IPS-18c (cell line): ENCODE results near the gene UFD1.
A peak's percentile ranks its signal among the peaks of the same experiment; 100 is the strongest.
"Not testable (repeated sequence)": the region's sequence is repeated elsewhere in the genome, so short reads cannot be mapped to it uniquely, and the experiment has no call there.

Experiments used
- H3K4me3 ChIP-seq: 2 replicates; pipeline ENCODE4 v1.7.0; 2013; ENCODE audit warnings: low read depth, mild to moderate bottlenecking, low read length, moderate library complexity; ENCODE audit not compliant: insufficient read depth
- H3K9me3 ChIP-seq: one replicate; pipeline ENCODE4 v1.6.1; 2013; ENCODE audit warnings: mild to moderate bottlenecking, low read length, moderate library complexity; ENCODE audit not compliant: control insufficient read depth, insufficient read depth

Gene UFD1

GRCh38 chr22:19448076-19448607, 30.9 kb downstream of the UFD1 start:
- peak overlapping the region; percentile 71 for H3K4me3 ChIP-seq
- no peaks in the 10 kb centered on the region for H3K9me3 ChIP-seq

DNA sequence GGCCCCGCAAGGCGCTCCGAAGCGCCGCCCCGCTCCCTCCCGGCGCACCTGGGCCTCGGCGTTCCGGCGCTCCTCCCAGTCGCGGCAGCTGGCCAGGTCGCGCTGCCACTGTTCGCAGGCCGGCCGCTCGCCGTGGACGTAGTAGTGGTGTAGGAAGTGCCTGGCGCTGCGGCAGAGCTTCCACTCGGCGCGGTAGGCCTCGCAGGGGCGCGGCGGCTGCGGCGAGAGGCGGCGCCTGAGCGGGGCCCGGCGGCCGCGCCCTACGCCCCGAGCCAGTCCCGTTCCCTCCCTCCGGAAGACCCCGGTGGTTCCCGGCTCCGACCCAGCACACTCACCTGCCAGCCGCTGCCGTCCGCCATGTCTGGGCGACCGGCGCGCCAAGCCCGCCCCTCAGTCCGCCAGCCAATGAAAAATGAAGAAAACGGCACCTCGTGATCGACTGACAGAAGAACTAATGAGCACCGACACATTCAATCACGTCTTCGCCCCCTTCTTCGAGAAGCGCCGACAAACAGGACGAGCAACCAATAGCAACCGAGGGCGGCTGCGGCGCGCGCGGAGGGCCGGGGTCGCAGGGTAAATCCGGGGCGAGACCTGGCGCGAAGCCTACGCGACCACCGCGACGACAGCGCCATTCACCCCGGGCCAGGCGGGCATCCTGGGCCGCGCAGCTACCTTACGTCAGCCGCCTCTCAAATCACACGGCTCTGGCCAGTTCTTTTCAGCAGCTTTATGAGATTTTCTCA, 31.5 kb downstream of the UFD1 start, which contains the start of gene C22orf39:
Gene C22orf39, minus strand, starts transcription at position 382 of the 746 bp plus-strand sequence. Its CDS starts 23 bp downstream, at position 359.
- peak within 1 kb of the TSS; percentile 95 for H3K4me3 ChIP-seq
- no peaks in the 10 kb centered on the region for H3K9me3 ChIP-seq

GRCh38 chr22:19446603-19447329, 32.2 kb downstream of the UFD1 start:
- Histone ChIP-seq H3K9me3 (no peaks in the 10 kb centered on the region), H3K4me3 (peak overlapping the region; percentile 95)

GRCh38 chr22:19445279-19445982, 33.6 kb downstream of the UFD1 start:
- H3K9me3 ChIP-seq, H3K4me3 ChIP-seq: not testable (repeated sequence)

- Histone ChIP-seq H3K4me3 (no peak overlapping the region), H3K9me3 (no peaks in the 10 kb centered on the region)
Observed at GRCh38 chr22:19443544-19444211, 35.3 kb downstream of the UFD1 start.

DNA sequence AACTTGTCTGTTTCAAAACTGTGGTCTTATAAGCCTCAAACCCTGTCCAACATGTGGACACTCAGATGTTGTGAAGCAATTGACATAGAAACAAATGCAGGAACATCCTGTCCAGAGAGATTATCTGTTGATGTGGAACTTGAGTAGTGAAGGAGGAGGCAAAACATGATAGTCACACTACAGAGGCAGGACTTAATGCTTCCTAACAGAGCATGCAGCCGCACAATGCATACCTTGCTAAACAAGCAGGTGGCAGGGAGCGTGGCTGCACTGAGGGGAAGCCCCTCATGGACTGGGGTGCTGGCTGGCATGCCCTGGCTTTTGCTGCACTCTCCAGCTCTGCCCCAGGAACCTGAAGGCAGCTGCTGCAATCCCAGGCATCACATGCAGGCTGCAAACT, 36.8 kb downstream of the UFD1 start:
- Histone ChIP-seq H3K4me3 (no peak overlapping the region), H3K9me3 (no peaks in the 10 kb centered on the region)

- no peak overlapping the region for H3K4me3 ChIP-seq
- no peaks in the 10 kb centered on the region for H3K9me3 ChIP-seq
Observed at GRCh38 chr22:19440411-19441195, 38.4 kb downstream of the UFD1 start.

GRCh38 chr22:19438298-19438697, 40.7 kb downstream of the UFD1 start:
- Histone ChIP-seq H3K4me3 (no peak overlapping the region), H3K9me3 (no peaks in the 10 kb centered on the region)

DNA sequence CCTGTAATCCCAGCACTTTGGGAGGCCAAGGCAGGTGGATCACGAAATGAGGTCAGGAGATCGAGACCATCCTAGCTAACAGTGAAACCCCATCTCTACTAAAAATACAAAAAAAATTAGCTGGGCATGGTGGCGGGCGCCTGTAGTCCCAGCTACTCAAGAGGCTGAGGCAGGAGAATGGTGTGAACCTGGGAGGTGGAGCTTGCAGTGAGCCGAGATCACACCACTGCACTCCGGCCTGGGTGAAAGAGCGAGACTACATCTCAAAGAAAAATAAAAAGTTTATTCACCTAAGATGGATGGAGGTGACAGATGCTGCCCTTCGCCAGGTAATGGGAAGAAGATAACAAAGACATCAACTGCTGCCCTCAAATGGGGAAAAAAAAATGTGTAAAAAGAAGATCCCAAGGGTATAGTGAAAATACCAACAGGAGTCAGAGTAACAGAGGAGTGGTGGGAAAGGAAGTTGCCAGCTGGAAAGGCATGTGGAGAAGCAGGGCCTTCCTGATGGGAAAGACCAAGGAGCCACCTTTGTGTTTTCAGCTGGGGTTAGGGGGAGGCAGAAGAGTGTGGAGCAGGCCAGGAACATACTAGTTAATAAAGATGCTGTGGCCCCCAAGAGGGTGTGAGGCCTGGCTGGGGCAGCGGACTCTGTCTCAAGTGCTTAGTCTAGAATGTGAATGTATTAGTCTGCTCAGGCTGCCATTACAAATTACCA, 42.4 kb downstream of the UFD1 start:
- not testable (repeated sequence) for H3K9me3 ChIP-seq, H3K4me3 ChIP-seq

DNA sequence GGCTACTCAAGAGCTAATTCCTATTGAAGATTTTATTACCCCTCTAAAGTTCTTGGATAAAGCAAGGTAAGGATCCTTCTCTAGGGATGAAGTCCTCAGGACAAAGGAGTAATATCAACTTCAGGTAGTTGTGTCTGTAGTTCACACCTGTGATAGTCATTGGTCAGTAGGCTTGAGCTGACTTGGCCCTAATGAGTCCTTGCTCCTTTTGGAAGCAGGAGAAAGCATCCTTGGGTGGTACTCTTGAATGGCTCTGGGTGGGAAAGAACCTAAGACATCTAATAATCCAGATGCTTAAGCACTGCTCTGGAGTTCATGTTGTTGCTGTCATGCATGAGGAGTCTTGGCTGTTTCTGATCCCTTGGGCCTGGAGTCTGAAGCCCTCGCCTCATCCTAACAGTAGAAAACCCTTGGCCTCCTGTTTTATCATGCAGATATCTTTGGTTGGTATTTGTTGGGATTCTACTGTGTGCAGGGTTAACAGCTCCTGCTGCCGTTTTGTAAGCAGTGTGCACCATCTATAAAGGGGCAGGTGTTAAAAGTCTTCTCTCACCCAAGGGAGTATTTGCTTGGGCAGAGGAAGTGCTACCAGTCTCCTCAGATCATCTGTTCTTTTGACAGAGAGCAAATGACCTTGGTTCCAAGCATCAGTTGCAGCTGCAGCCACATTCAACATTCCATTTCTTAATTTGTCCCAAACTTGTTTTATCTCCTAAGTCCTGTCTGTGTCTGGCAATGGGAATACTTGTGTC, 44.0 kb downstream of the UFD1 start:
- no peak overlapping the region for H3K4me3 ChIP-seq
- no peaks in the 10 kb centered on the region for H3K9me3 ChIP-seq

DNA sequence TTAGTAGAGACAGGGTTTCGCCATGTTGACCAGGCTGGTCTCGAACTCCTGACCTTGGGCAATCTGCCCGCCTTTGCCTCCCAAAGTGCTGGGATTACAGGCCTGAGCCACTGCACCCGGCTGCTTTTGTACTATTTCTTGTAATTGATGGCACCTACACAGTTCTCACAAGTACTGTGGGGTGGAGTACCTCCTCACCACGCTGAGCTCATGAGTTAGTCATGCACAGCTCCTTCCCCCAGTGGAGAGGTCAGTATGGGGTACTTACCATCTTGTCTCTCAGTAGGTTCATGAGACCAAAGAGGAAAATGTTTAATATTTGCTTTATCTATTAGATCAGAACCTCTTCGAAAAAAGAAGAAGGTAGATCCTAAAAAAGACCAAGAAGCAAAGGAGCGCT, 44.6 kb downstream of the UFD1 start:
- Histone ChIP-seq H3K9me3 (no peaks in the 10 kb centered on the region), H3K4me3 (no peak overlapping the region)

- peak within 1 kb of the TSS; percentile 97 for H3K4me3 ChIP-seq
- H3K9me3 ChIP-seq = no peaks in the 10 kb centered on the region
Observed at GRCh38 chr22:19432133-19432851, 46.7 kb downstream of the UFD1 start, which contains the start of gene MRPL40. Gene MRPL40 (plus strand): TSS chr22:19432545. CDS start chr22:19432555, 10 bp downstream.

DNA sequence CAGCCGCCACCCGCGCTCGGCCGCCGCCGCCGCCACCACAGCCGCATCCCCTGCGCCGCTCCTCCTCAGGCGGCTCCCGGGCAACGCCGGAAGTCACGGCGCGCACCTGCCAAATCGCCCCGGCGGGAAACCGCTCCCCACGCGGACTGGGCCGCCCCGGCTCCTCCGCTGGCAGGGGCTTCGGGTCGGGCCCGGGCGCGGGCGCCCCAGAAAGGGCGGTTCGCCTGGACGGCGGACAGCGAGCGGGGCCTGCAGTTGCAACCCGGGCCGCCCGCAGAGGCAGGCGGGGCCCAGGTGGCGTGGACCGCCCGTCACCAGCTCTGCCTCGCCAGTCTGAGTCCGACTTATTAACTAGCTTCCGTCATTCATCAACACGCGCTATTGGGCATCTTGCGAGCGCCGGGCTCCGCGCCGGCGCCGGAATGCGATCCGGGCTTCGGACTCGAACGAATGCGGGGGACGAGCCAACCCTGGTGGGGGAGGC, 47.3 kb downstream of the UFD1 start, which contains the start of gene HIRA:
Gene HIRA, minus strand, starts transcription at position 85 of the 484 bp plus-strand sequence. CDS start 257 bp downstream, outside the sequence.
- no peaks in the 10 kb centered on the region for H3K9me3 ChIP-seq
- H3K4me3 ChIP-seq = peak within 1 kb of the TSS; percentile 97

- peak overlapping the region; percentile 91 for H3K4me3 ChIP-seq
Observed at GRCh38 chr22:19430890-19431541, 48.0 kb downstream of the UFD1 start.

More at GRCh38 chr22:19430890-19431541, 48.0 kb downstream of the UFD1 start:
- H3K9me3 ChIP-seq = peaks cover 2% of the 10 kb centered on the region
